A549 (cell line): ENCODE measurements around the gene REM2. TPM values are rescaled to one million over a fixed set of nuclear protein-coding genes. Genes with fewer than 3 reads are reported as not detected.

Source experiments
- ATAC-seq, 2 experiments: fragments of 200-7000 bp in 1 of 2; fragments of >200 bp in 1 of 2; cut with Nextera tagmentation in 1 of 2; cut with Tn5 transposase in 1 of 2; 3 replicates each; pipeline versions ENCODE4 v1.8.0 to v1.9.1; 2018 to 2020; ENCODE audit warnings: mild to moderate bottlenecking in 1 of 2, moderate library complexity in 1 of 2
- CTCF ChIA-PET: fragments of 300-600 bp; sonication (Branson Sonifier 250); formaldehyde crosslinking; extraction: SDS; loops from one replicate; lab custom pipeline; 2021; ENCODE audit warnings: antibody characterized with exemption, inconsistent platforms; lab: Yijun Ruan, JAX
- POLR2A ChIA-PET: fragments of 350-600 bp; formaldehyde crosslinking; extraction: SDS; loops from one replicate; lab custom pipeline; 2021; ENCODE audit warnings: antibody characterized with exemption, inconsistent platforms; lab: Yijun Ruan, JAX
- DNase-seq, 2 experiments: peaks; one replicate each; pipeline versions ENCODE4 v3.0.0 to v3.0.0-alpha.2; 2011 to 2016; ENCODE audit warnings: low read depth in 1 of 2, low spot score in 1 of 2
- FAIRE-seq: peaks from 2 replicates; lab custom pipeline; 2011; peaks lifted over from hg19 to GRCh38; lab: Jason Lieb, UNC
- H3K27ac ChIP-seq, 2 experiments: fragments of >200 bp; sonication (Bioruptor Twin); formaldehyde crosslinking; 3 replicates each; pipeline ENCODE4 v1.5.1; 2016 to 2017
- H3K4me1 ChIP-seq: fragments of >200 bp; sonication (Bioruptor Twin); formaldehyde crosslinking; 3 replicates; pipeline ENCODE4 v1.6.1; 2016
- H3K4me2 ChIP-seq: fragments of >200 bp; sonication (Bioruptor Twin); formaldehyde crosslinking; 3 replicates; pipeline ENCODE4 v1.6.1; 2016
- H3K4me3 ChIP-seq: fragments of >200 bp; sonication (Bioruptor Twin); formaldehyde crosslinking; 3 replicates; pipeline ENCODE4 v1.5.1; 2016
- H3K9me3 ChIP-seq: fragments of >200 bp; sonication (Bioruptor Twin); formaldehyde crosslinking; 3 replicates; pipeline ENCODE4 v1.6.1; 2016
- ATOH8 ChIP-seq: fragments of 250-450 bp; sonication (Bioruptor Pico); IDR thresholded peaks from 2 replicates; pipeline ENCODE4 v1.5.0; 2020; ENCODE audit warnings: low read depth, mild to moderate bottlenecking, moderate library complexity
- BHLHE40 ChIP-seq: IDR thresholded peaks from 2 replicates; pipeline ENCODE4 v1.6.1; 2012; ENCODE audit warnings: low read depth, low read length, inconsistent platforms
- CBX2 ChIP-seq: fragments of 200-600 bp; sonication (generic); IDR thresholded peaks from 2 replicates; pipeline ENCODE4 v1.6.1; 2016; ENCODE audit warnings: low read depth, mild to moderate bottlenecking, borderline replicate concordance
- EP300 ChIP-seq, 2 experiments: fragments of >200 bp; sonication (Bioruptor Twin); formaldehyde crosslinking; IDR thresholded peaks; 2 replicates in 1 of 2; 3 replicates in 1 of 2; pipeline ENCODE4 v1.6.1; 2016 to 2017
- FOSB ChIP-seq: fragments of 250-450 bp; sonication (Bioruptor Pico); IDR thresholded peaks from 2 replicates; pipeline ENCODE4 v1.5.0; 2020; ENCODE audit warnings: mild to moderate bottlenecking, moderate library complexity
- FOSL2 ChIP-seq, 2 experiments: fragments of 450-650 bp in 1 of 2; fragments of >200 bp in 1 of 2; sonication (Bioruptor Twin) in 1 of 2; formaldehyde crosslinking; IDR thresholded peaks; 2 replicates each; pipeline versions ENCODE4 v1.5.0 to v1.6.1; 2016 to 2020; ENCODE audit warnings: mild to moderate bottlenecking in 1 of 2, moderate library complexity in 1 of 2
- FOXS1 ChIP-seq: fragments of 250-450 bp; sonication (Bioruptor Pico); IDR thresholded peaks from 2 replicates; pipeline ENCODE4 v1.5.0; 2020; ENCODE audit warnings: mild to moderate bottlenecking, moderate library complexity
- GATA3 ChIP-seq: IDR thresholded peaks from 2 replicates; pipeline ENCODE4 v1.6.1; 2012; ENCODE audit warnings: borderline replicate concordance
- HDAC2 ChIP-seq: fragments of 200-600 bp; sonication (generic); IDR thresholded peaks from 2 replicates; pipeline ENCODE4 v1.6.1; 2016
- HES2 ChIP-seq: fragments of >200 bp; sonication (Bioruptor Twin); formaldehyde crosslinking; IDR thresholded peaks from 2 replicates; pipeline ENCODE4 v1.6.1; 2016
- HMGXB4 ChIP-seq: fragments of 250-450 bp; sonication (Bioruptor Pico); IDR thresholded peaks from 2 replicates; pipeline ENCODE4 v1.5.0; 2021; ENCODE audit warnings: mild to moderate bottlenecking, moderate library complexity, borderline replicate concordance
- JUNB ChIP-seq: fragments of >200 bp; sonication (Bioruptor Twin); formaldehyde crosslinking; IDR thresholded peaks from 2 replicates; pipeline ENCODE4 v1.6.1; 2016
- KDM1A ChIP-seq: fragments of 200-600 bp; sonication (generic); IDR thresholded peaks from 2 replicates; pipeline ENCODE4 v1.6.1; 2016; ENCODE audit warnings: low read depth, mild to moderate bottlenecking
- KDM5A ChIP-seq: fragments of 200-600 bp; sonication (generic); IDR thresholded peaks from 2 replicates; pipeline ENCODE4 v1.6.1; 2016; ENCODE audit warnings: antibody characterized with exemption, mild to moderate bottlenecking
- NPAS2 ChIP-seq: fragments of 250-450 bp; sonication (Bioruptor Pico); IDR thresholded peaks from 2 replicates; pipeline ENCODE4 v1.8.0; 2022; ENCODE audit warnings: mild to moderate bottlenecking, moderate library complexity, borderline replicate concordance
- POLR2AphosphoS2 ChIP-seq: conservative IDR thresholded peaks from 2 replicates; pipeline ENCODE4 v1.6.1; 2012; ENCODE audit warnings: low read length, improper control_type of control experiment, inconsistent platforms
- RAD21 ChIP-seq, 2 experiments: fragments of >200 bp in 1 of 2; sonication (Bioruptor Twin) in 1 of 2; formaldehyde crosslinking in 1 of 2; IDR thresholded peaks in 1 of 2; conservative IDR thresholded peaks in 1 of 2; 2 replicates in 1 of 2; 3 replicates in 1 of 2; pipeline ENCODE4 v1.6.1; 2012 to 2018; ENCODE audit warnings: inconsistent platforms in 1 of 2
- SMC3 ChIP-seq: fragments of >200 bp; sonication (Bioruptor Twin); formaldehyde crosslinking; IDR thresholded peaks from 3 replicates; pipeline ENCODE4 v1.6.1; 2018; ENCODE audit warnings: inconsistent platforms
- TP53 ChIP-seq: fragments of 250-450 bp; sonication (Bioruptor Pico); IDR thresholded peaks from 2 replicates; pipeline ENCODE4 v1.5.0; 2021; ENCODE audit warnings: mild to moderate bottlenecking, moderate library complexity
- USF2 ChIP-seq: fragments of 450-650 bp; IDR thresholded peaks from 2 replicates; pipeline ENCODE4 v1.6.1; 2014; ENCODE audit warnings: antibody characterized with exemption
- WGBS: methylation state at CpG from one replicate; pipeline ENCODE4 v1.1.6; 2017; ENCODE audit errors: missing lambda C conversion rate; 5-methylcytosine and 5-hydroxymethylcytosine counted together
- polyA plus RNA-seq, 4 experiments: library from polyadenylated mRNA; depleted of rRNA in 3 of 4; stranded (reverse); fragments of >200 nt; fragmentation: RNase III in 1 of 4; extraction: RNeasy Plus Mini Kit Qiagen cat#74134 plus additional on column Dnase treatment in 1 of 4; gene quantifications; 2 replicates in 3 of 4; 3 replicates in 1 of 4; pipeline ENCODE4 v1.2.3, GENCODE V29; 2011 to 2017

REM2 gene
- polyA plus RNA-seq, 2 of the 4 experiments (the other 2 are of a cell fraction): 0.23 to 0.31 TPM

- H3K27ac ChIP-seq: no peak overlapping the region
- no peak for TF ChIP-seq USF2
- no peak for TF ChIP-seq NPAS2 (CRISPR knock-in tag)
- no peak for TF ChIP-seq BHLHE40
- TF ChIP-seq CBX2: no peak
- TF ChIP-seq HMGXB4 (CRISPR knock-in tag): no peak
- no peak for TF ChIP-seq TP53 (CRISPR knock-in tag)
- no peak for TF ChIP-seq RAD21 (conservative IDR thresholded peaks at IDR 0.05 in 1 of 2, IDR thresholded peaks at IDR 0.05 in 1 of 2)
- no peak for TF ChIP-seq FOSB
- no peak for TF ChIP-seq ATOH8 (CRISPR knock-in tag)
- no peak for TF ChIP-seq HDAC2
- no peak for TF ChIP-seq SMC3
- no peak for TF ChIP-seq EP300 (IDR thresholded peaks at IDR 0.05)
- TF ChIP-seq HES2: no peak
- TF ChIP-seq KDM5A: no peak
- TF ChIP-seq POLR2AphosphoS2: no peak
- TF ChIP-seq FOSL2 (IDR thresholded peaks at IDR 0.05): no peak
- no peak for TF ChIP-seq FOSL2 (CRISPR knock-in tag; IDR thresholded peaks at IDR 0.05)
- no peak for TF ChIP-seq FOXS1 (CRISPR knock-in tag)
- TF ChIP-seq KDM1A: no peak
- no peak for TF ChIP-seq GATA3
- TF ChIP-seq, all 56 proteins: peak for 0
- no peak overlapping the region for H3K4me2 ChIP-seq
- CTCF ChIA-PET: interaction anchor here (0.9 to 23.1 kb wide), 4 partner anchors 11 to 108 kb away, joined by 3 to 368 read pairs (median 3); no protein-coding TSS in a partner anchor
- H3K4me1 ChIP-seq: peaks cover 8% of the 10 kb centered on the region
- H3K9me3 ChIP-seq: no peaks in the 10 kb centered on the region
- no peak overlapping the region for H3K4me3 ChIP-seq
- DNase-seq (no peak), FAIRE-seq (no peak), ATAC-seq (no peak)
- 97% methylated on average over 16 of the region's 20 CpGs for WGBS
- POLR2A ChIA-PET: no interaction called here
Measured at GRCh38 chr14:22875748-22876319, 7.2 kb upstream of the REM2 start.

- ChIA-PET POLR2A (no interaction called here), CTCF (interaction anchor here (1.1 to 23.1 kb wide), 2 partner anchors 19 to 23 kb away, joined by 3 to 368 read pairs; no protein-coding TSS in a partner anchor)
- Histone ChIP-seq H3K4me2 (no peak overlapping the region), H3K4me1 (peaks cover 7% of the 10 kb centered on the region; the same call in 1 of the 3 replicates), H3K4me3 (no peak overlapping the region), H3K27ac (no peak overlapping the region), H3K9me3 (no peaks in the 10 kb centered on the region)
- no peak for TF ChIP-seq JUNB
- no peak for ATAC-seq
- DNase-seq: no peak
- FAIRE-seq: no peak
- 96% methylated on average over 19 of the region's 22 CpGs for WGBS
Measured at GRCh38 chr14:22877000-22877501, 6.0 kb upstream of the REM2 start.
